ENCODE measurements around the gene SORBS1. TPM values are rescaled to one million over a fixed set of nuclear protein-coding genes. Genes with fewer than 3 reads are reported as not detected.

Gene SORBS1
- total RNA-seq, 2 experiments from 2014 or later = 0.57 to 3.1 TPM

- no peak for DNase-seq (ENCODE audit: low spot score)
- CTCF ChIA-PET (ENCODE audit: unreplicated experiment) = no interaction called here
- no peak overlapping the region for H3K27ac ChIP-seq (ENCODE audit: low read depth, low read length, poor library complexity, severe bottlenecking)
- POLR2A ChIA-PET = interaction anchor here (0.6 to 1.9 kb wide), 5 partner anchors 8 to 152 kb away, joined by 3 to 5 read pairs (median 4); no protein-coding TSS in a partner anchor
- H3K4me2 ChIP-seq (ENCODE audit: low read length) = no peak overlapping the region
- H3K9me3 ChIP-seq (ENCODE audit: low read length) = no peaks in the 10 kb centered on the region
- H3K9me2 ChIP-seq (ENCODE audit: insufficient read depth, low read length) = no peaks in the 10 kb centered on the region
- H3K36me3 ChIP-seq (ENCODE audit: insufficient read depth, low read length) = no peaks in the 10 kb centered on the region
- TF ChIP-seq, protein P1, sequence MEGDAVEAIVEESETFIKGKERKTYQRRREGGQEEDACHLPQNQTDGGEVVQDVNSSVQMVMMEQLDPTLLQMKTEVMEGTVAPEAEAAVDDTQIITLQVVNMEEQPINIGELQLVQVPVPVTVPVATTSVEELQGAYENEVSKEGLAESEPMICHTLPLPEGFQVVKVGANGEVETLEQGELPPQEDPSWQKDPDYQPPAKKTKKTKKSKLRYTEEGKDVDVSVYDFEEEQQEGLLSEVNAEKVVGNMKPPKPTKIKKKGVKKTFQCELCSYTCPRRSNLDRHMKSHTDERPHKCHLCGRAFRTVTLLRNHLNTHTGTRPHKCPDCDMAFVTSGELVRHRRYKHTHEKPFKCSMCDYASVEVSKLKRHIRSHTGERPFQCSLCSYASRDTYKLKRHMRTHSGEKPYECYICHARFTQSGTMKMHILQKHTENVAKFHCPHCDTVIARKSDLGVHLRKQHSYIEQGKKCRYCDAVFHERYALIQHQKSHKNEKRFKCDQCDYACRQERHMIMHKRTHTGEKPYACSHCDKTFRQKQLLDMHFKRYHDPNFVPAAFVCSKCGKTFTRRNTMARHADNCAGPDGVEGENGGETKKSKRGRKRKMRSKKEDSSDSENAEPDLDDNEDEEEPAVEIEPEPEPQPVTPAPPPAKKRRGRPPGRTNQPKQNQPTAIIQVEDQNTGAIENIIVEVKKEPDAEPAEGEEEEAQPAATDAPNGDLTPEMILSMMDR (conservative IDR thresholded peaks at IDR 0.05; ENCODE audit: low read length) = no peak
- no peak for TF ChIP-seq EZH2phosphoT487 (IDR thresholded peaks at IDR 0.05; ENCODE audit: borderline replicate concordance, low read depth, low read length)
- no peaks in the 10 kb centered on the region for H3K4me1 ChIP-seq (ENCODE audit: insufficient read depth, low read length, poor library complexity, severe bottlenecking)
- BruUV-seq (replicated peaks) = no TSS peak
- no peaks in the 10 kb centered on the region for H4K20me1 ChIP-seq (ENCODE audit: insufficient read depth, low read length)
- intact Hi-C loops (cut with micrococcal nuclease; ENCODE audit: unreplicated experiment) = no loop called here
- H3K4me3 ChIP-seq (ENCODE audit: low read depth, low read length, poor library complexity, severe bottlenecking) = no peak overlapping the region
- H2AFZ ChIP-seq (ENCODE audit: low read length) = no peak overlapping the region
- no peaks in the 10 kb centered on the region for H3K79me2 ChIP-seq (ENCODE audit: insufficient read depth, low read depth, low read length)
Measured at GRCh38 chr10:95354110-95354509, 207.1 kb downstream of the SORBS1 start.

DNA sequence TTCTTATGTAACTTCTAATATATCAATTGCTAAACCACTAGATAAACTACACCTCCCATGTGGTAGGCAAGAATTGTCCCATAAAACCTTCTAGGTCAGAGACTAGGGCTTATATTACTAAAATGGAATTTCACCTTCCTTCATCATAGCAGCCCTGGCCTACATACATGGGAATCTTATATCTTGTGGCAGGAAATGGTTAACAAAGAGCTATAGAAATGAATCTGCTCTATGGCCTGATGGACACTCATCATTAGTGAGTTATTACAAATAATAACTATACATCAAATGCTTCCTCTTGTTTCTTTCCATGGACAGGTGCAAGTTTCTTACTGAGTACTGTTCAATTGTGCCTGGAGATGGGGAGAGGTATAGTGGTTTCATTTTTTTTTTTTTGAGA is 208.0 kb downstream of the SORBS1 start:
- Histone ChIP-seq H3K27ac (ENCODE audit: low read depth, low read length, poor library complexity, severe bottlenecking) (no peak overlapping the region), H3K79me2 (ENCODE audit: insufficient read depth, low read depth, low read length) (no peaks in the 10 kb centered on the region), H3K4me3 (ENCODE audit: low read depth, low read length, poor library complexity, severe bottlenecking) (no peak overlapping the region), H4K20me1 (ENCODE audit: insufficient read depth, low read length) (no peaks in the 10 kb centered on the region), H3K4me2 (ENCODE audit: low read length) (no peak overlapping the region), H3K4me1 (ENCODE audit: insufficient read depth, low read length, poor library complexity, severe bottlenecking) (no peaks in the 10 kb centered on the region), H3K9me2 (ENCODE audit: insufficient read depth, low read length) (no peaks in the 10 kb centered on the region), H2AFZ (ENCODE audit: low read length) (no peak overlapping the region), H3K36me3 (ENCODE audit: insufficient read depth, low read length) (no peaks in the 10 kb centered on the region), H3K9me3 (ENCODE audit: low read length) (no peaks in the 10 kb centered on the region)
- CTCF ChIA-PET (ENCODE audit: unreplicated experiment) = no interaction called here
- intact Hi-C loops (cut with micrococcal nuclease; ENCODE audit: unreplicated experiment) = no loop called here
- TF ChIP-seq EZH2phosphoT487 (IDR thresholded peaks at IDR 0.05; ENCODE audit: borderline replicate concordance, low read depth, low read length) = no peak
- TF ChIP-seq, protein P1 (conservative IDR thresholded peaks at IDR 0.05; ENCODE audit: low read length) = no peak
- BruUV-seq (replicated peaks) = no TSS peak
- no peak for DNase-seq (ENCODE audit: low spot score)
- POLR2A ChIA-PET = interaction anchor here (0.8 to 1.9 kb wide), 5 partner anchors 12 to 161 kb away, joined by 3 to 5 read pairs (median 3); no protein-coding TSS in a partner anchor

GRCh38 chr10:95352684-95353083 is 208.5 kb downstream of the SORBS1 start:
- Histone ChIP-seq H4K20me1 (ENCODE audit: insufficient read depth, low read length) (no peaks in the 10 kb centered on the region), H3K4me1 (ENCODE audit: insufficient read depth, low read length, poor library complexity, severe bottlenecking) (no peaks in the 10 kb centered on the region), H3K36me3 (ENCODE audit: insufficient read depth, low read length) (no peaks in the 10 kb centered on the region), H3K4me2 (ENCODE audit: low read length) (no peak overlapping the region), H3K4me3 (ENCODE audit: low read depth, low read length, poor library complexity, severe bottlenecking) (no peak overlapping the region), H3K9me2 (ENCODE audit: insufficient read depth, low read length) (no peaks in the 10 kb centered on the region), H3K9me3 (ENCODE audit: low read length) (no peaks in the 10 kb centered on the region), H2AFZ (ENCODE audit: low read length) (no peak overlapping the region), H3K79me2 (ENCODE audit: insufficient read depth, low read depth, low read length) (no peaks in the 10 kb centered on the region), H3K27ac (ENCODE audit: low read depth, low read length, poor library complexity, severe bottlenecking) (no peak overlapping the region)
- TF ChIP-seq, protein P1 (conservative IDR thresholded peaks at IDR 0.05; ENCODE audit: low read length) = no peak
- TF ChIP-seq EZH2phosphoT487 (IDR thresholded peaks at IDR 0.05; ENCODE audit: borderline replicate concordance, low read depth, low read length) = no peak
- ChIA-PET POLR2A (interaction anchor here (0.7 to 1.3 kb wide), 4 partner anchors 48 to 286 kb away, joined by 3 to 5 read pairs (median 4); no protein-coding TSS in a partner anchor), CTCF (ENCODE audit: unreplicated experiment) (no interaction called here)
- no TSS peak for BruUV-seq (replicated peaks)
- DNase-seq (ENCODE audit: low spot score) = no peak
- intact Hi-C loops (cut with micrococcal nuclease; ENCODE audit: unreplicated experiment) = no loop called here
